GM21381 (cell line): ENCODE data around the gene EPB41L4B.

Source experiments
- ATAC-seq: cut with Tn5 transposase; IDR thresholded peaks from one replicate; pipeline ENCODE4 v1.9.1; 2021; ENCODE audit warnings: mild to moderate bottlenecking, moderate library complexity; ENCODE audit not compliant: unreplicated experiment

EPB41L4B gene

DNA sequence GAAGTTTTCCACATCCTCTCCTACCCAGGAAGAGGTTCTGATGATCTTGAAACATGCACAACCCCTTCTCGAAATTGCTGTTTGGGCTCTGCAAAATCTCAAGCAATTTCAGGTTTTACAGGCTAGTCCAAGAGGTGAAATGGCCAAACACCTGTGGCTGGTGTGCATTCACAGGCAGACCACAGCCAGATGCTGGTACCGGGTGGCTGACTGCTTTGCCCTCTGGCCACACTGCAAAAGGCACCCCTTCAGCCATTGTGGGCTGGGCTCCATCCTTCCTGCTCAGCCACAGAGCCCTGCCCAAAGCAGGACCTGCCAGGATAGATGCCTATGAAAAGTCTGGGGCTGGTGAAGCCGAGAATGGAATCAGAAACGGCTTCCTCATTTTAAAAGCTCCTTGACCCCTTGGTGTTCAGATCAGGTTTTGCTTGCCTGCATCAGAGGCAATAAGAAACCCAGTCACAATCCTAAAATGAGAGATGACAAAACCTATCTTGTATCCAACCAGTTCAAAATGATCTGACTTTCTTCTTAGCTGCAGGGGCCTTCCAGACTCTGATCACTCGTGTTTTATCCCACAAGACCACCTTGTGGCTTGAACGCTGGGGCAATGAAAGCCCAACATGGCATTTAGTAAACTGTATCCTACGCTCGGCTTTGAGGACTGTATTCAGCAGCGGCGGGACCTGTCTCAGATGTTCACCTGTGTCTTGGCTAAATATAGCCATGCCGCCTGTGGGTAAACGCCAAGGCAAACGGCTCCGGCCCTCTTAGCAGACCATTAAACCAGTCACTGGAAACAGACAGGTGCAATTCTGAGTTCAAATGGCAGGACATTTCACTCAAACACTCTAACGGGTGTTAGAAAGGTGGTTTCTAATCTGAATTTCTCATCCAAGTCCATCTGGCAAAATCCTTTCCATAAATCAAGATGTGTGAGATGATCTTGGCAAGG, 49.6 kb downstream of the EPB41L4B start:
- no peak for ATAC-seq

DNA sequence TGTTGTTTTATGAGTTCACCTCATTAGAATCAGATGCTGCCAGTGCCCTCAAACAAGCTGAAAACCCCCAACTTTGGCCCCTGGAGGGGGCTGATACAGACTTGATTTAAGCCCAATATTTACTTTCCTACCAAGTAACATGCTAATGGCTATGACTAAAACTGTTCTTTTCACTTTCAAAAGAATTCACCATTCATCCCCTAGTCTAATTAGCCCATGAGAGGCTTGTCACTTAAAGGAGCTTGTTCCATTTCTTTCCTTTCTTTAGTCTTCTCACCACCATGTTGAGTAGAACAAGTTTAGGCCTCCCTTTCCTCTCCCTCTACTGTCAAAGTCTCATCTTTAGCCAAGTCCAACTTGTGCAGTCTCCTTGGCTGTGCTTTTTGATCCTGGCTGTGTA, 50.4 kb downstream of the EPB41L4B start:
- no peak for ATAC-seq

DNA sequence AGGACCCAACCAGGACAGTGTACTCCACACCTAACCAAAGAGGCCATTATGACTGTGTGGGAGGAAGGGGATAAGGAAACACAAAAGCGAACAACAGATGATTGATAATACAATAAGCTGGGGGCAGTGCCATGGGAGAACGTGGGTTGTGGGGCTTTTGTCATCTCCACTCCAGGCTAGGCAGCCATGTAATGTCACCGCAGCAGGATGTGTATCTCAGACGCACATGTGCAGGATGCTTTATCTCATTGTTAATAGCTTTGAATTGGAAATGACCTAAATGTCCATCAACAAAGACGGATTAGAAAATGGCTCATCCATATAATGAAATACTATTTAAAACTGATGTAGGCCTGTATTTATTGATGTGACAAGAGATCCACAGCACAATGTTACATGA, 51.0 kb downstream of the EPB41L4B start:
- no peak for ATAC-seq

DNA sequence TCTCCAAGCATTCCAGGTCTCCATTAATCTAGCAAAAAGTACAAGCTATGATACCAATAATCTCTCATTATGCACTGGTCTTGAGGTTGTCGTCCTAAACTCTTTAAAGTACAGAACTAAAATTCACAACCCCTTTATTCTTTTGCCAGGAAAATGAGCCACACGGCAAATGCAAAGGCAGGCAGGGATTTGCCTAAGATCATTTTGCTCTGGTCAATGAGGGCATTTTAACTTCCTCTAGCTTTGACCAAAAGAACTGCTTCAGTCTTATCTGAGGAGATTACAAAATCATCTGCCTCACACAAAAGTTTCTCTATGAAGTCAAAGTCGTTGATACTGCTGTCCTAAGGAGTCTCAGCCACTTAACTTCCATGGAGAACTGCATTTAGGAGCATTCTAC, 51.8 kb downstream of the EPB41L4B start:
- no peak for ATAC-seq

DNA sequence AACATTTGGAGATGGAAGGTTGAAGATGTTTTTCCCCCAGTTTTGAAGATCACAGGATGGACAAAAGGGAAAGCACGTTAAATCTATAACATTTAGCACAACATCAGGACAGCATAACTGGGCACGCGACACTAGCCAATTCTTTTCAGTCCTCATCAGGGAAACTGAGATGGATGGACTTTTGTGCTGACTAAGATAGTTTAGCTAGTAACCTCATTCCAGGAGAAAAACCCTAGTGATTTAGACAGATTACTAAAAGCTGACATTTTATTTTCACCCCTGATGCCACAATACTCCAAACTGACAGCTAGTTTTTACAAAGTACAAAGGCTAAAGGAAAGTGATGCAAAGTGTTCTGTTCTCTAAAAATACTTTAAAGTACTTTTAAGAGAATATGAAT, 53.3 kb downstream of the EPB41L4B start:
- ATAC-seq, result no peak

DNA sequence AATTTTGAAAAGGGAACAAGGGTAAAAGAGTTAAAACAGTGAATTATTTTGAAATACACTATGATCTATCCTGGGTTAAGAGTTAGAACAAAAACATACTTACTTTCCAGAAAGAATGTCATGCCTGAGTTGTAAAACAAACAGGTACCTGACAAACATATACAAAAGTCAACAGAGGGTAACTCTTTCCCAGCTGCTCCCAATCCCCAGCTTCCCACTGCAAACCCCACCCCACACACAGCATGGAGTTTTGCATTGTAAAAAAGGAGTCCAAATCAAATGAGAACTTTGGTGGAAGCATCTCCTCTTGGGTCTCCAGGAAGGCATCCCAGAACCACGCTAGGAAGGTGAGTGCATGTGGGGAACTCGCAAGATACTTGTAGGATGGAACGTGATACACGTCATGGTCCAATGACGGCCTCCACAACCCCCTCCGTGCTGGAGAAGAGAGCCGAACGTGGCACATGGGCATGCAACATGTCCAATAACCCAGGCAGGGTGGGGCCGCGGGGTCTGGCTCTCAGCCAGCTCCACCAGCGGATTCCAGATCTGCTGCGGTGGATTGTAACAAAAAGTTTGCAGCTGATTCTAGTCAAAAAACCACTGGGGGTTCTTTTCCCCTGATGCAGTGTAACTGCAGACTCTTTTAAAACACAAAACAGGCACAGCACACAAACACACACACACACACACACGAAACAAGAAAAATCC, 55.8 kb downstream of the EPB41L4B start:
- ATAC-seq, result no peak

DNA sequence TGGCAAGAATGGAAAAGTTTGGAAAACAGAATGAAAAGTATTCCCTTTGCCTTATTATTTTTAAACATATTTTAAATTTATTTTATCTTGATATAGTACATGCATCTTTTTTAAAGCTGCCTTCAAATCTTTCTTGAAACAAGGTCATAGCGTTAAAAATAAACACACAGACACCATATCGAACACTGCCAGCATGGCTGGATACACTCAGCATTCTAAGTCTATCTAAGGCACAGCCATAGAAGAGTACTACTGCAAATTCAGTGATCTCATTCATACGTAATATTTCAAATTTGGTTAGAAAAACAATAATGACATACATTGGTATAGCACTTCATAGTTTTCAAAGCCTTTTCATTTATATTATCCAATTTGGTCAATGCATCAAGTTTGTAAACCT, 57.5 kb downstream of the EPB41L4B start:
- ATAC-seq, result no peak

DNA sequence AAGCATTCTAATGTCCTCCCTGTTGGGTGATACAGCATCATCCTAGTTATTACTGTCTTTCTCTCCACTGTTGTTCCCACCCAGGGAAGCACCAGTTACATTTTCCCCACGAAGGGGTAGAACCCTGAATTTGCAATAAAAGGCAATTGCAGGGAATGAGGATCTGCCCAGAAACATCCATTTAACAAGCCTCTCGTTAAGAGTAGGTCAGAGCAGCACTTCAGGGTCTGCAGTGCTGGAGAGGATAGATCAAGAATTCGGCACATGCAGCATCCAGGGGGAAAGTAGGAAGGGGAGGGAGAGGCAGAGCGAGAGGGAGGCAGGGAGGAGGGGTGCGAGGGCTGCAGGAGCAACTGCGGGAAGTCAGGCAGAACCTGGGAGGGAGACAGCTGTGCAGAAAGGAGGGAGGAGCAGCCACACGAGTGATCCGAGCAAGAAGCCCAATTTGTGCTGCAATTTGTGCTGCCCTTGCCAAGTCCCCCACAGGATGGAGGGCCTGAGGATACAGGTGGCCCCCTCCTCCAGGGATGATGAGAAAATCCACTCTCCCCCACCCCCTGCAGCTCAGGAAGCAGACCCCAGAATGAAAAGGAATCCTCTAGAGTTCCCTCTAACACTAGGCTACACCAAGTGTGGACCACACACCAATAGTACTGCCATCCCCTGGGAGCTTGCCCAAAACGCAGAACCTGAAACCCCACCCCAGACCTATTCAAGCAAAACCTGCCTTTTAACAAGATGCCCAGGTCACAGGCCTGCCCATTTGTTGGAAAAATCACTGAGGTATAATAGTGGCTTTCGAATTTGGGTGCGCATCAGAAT, 62.2 kb downstream of the EPB41L4B start:
- ATAC-seq, result no peak

DNA sequence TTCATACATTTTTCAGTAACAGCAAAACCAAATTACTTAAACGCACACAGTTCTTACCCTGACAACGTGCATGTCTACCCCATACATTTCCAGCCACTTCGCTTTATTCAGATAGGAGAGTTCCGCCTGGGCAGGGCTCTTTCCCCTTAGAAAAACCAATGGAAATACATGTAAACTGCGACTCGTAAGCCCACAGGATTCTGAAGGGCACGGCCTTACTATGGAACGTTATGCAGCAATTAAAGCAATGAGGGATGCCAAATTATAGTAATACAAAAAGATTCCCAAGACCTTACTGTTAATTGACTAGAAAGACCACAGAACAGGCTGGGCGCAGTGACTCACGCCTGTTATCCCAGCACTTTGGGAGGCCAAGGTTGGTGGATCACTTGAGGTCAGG, 64.5 kb downstream of the EPB41L4B start:
- ATAC-seq, result no peak

DNA sequence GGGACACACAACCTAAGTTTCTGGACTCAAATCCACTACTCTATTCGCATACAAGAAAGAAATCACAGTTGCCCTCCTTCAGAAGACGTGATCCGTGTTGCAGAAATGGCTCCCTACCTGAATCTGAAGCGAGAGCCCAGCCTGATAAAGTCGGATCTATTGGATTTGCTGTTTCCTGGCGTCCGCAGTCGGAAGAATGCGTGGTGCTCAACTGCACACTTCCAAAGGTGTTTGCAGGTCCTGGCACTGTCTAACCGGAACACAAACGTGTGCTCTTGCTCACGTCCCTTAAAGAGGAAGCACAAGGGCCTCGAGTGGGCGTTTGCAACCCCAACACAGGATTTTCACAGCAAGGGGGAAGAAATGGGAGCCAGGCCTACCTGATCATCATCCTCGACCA, 65.5 kb downstream of the EPB41L4B start:
- ATAC-seq, result no peak

DNA sequence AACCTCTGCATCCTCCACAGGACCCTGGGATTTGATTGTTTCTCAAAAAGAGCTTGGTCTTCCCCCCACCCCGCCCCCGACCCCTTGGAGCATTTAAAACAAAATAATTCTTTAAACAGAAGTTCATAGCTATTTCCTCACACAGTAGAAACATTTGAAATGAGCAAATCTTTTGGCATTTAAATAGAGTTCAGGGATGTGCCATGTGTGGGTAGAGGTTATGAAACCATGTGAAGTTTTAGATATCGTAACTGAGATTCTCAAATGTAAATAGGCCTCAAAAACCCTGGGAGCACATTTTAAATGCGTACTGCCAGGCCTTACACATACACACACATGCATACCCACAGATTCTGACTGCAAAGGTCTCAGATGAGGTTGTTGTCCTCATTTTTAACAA, 66.5 kb downstream of the EPB41L4B start:
- ATAC-seq, result no peak

DNA sequence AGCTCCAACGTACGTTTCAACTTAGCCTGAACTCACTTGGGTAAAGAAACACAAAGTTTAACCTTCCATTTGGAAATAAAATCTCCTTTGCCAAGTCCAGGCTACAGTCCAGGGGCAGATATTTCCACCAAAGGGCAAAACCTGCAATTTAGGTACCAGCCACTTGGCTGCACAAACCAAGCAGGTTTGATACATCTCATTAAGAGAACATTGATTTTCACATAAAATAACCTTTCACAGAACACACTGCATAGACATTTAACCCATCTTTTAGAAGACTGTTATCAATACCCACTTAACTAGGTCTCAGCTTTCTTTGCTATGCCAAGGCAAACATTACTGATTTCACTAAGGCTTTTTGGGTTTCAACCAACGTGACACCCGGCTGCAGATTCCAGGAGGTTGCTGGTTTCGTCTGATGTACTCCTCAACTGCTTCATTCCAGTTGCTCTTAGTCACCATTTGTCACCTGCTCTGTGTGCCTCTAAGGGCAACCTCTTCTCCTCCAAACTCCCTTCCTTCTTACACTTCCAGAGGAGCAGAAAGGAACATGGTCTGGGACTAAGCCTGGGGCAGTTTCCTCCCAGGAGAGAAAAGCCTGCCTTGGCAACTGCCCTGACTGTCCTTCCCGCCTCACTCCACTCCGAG, 67.1 kb downstream of the EPB41L4B start:
- ATAC-seq, result no peak

DNA sequence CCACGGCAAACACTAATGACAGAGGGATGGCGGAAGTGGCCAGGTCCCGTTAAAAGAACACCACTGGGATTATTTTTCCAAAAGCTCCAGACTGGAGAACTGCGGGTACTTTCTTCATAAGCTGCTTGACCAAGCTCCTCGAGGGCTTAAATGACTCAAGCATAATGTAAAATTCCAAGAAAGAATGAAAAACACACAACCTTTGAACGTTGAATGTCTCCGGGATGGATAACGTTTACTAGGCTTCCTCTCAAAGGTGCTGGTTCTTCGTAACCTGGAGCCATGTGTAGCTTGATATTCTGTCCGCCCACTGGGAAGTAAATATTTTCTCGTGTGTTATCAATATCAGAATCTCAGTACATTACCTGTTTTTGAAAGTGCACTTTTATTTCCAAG, 67.6 kb downstream of the EPB41L4B start:
- no peak for ATAC-seq

DNA sequence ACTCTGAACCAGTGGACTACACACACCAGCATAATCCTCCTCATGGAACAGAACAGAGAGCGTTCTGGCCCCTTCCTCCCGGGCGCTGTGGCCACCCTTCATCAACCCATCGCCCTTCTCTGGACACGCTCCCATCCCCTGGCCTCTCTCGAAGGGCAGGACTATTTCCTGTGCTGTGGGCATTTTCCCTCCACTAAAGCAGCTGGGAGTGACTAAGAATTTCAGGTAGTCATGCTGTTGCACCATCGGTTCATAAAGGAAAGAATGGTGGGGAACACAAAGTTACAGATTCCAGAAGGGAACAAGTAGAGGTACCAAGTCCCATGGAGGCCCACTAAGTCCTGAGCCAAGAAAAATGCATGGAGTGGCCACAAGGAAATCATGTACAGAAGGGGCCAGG, 68.6 kb downstream of the EPB41L4B start:
- no peak for ATAC-seq

DNA sequence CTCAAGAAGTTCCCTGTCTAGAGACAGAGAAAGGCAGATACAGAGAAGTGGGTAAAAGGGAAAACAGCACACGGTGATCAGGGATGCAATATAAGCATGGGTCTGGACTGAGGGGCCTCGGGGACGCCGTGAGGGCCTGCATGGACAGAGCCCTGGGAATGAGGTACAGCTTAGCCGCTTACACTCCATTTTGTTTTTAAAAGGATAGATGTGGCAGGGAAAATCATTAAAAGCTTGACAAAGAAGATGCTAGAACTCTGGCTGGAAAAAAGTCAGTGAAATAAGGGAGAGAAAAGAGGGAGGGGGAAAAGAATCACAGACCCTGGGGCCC, 69.1 kb downstream of the EPB41L4B start:
- no peak for ATAC-seq

DNA sequence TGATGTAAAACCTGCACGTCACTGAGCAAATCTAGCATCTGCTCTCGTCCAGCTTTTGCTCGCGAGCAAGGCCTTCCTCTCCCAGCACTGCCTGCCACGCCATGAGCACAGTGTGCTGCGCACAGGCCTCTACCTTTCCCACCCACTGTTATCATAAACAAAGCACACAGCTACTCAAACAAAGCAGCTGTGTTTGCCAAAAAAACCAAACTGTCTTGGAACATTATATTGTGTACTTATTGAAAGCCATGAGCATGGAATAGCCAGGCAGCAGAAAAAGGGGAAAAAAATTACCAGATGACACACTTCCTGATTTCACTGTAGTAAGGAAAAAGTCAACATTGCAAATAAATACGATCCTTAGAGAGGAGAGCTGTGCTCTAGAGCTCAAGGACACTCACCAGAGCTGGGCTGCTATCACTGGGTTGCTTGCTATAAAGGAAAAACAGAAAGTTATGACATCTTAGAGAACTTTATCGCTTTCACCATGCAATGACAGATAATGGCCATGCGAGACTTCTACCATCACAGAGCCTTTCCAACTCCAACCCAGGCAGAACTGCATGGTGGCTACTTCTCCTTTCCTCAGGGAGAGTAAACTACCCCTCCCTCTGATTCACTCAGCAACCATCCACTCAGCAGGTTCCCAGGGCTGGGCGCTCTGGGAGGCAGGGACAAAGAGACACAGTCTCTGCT, 69.6 kb downstream of the EPB41L4B start:
- ATAC-seq, result no peak

DNA sequence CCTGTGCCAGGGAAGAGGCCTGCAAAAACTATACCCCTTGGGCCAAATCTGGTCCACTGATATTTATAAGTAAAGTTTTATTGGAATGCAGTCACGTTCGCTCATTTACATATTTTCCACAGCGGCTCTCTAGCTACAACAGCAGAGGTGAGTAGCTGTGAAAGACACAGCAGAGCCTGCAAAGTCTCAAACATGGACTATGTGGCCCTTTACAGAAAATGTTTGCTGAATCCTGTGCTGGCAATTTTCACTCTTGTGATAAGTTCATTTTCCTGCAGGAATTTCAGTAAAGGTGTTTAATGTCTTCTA, 70.1 kb downstream of the EPB41L4B start:
- no peak for ATAC-seq

DNA sequence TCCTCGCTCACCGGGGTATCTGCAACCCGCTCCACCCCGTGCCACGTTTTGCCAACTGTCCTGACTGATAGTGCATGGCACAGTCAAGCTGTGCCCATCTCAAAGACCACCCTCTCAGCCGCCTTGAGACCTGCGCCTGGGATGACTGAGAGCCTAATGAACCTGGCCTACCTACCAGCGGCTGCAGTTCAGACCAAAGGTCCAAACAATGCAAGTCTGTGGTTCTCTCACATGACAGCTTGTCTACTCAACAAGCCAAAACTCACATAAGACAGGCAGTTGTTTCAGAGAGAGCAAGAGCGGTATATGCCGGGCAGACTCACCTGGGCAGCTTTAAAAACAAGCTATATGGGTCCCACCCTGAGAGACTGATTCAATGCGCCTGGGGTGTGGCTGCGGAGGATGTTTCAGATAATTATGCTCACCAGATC, 70.5 kb downstream of the EPB41L4B start:
- no peak for ATAC-seq

DNA sequence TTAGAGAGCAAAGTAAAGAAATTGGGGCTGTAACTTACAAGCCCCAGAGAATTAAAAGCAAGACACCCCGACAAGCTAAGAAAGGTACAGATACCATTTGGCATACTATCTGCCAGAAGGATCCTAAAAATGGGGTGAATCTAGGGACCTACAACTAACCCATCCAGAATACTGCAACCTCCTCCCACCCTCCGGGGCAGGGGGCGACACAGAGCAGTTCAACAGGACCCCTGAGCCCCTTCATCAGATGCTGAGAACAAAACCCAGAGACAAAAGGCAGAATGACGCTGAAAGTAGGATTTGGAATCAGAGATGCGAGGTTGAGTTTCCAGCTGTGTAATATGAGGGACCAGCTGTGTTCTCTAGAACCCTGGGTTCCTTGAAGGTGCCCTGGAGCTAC, 71.2 kb downstream of the EPB41L4B start:
- no peak for ATAC-seq

DNA sequence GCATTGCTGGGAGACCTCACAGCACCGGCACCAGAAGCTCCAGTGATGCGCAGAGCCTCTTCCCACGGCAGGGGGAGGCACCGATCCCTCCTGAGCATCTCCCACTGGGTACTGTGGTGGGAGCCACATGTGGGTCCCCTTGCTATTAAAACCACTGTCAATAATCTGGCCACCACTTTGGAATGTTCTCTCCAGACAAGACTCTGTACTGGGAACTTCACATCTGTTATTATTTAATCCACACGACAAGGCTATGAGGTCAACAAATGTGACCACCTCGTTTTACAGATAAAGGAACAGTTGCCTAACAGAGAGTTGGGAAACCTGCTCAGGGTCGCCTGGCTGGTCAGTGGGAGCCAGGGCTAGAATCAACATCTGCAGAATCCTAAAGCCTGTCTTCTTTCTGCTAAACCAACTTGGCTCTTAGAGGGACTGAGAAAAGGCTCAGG, 72.7 kb downstream of the EPB41L4B start:
- ATAC-seq, result no peak

DNA sequence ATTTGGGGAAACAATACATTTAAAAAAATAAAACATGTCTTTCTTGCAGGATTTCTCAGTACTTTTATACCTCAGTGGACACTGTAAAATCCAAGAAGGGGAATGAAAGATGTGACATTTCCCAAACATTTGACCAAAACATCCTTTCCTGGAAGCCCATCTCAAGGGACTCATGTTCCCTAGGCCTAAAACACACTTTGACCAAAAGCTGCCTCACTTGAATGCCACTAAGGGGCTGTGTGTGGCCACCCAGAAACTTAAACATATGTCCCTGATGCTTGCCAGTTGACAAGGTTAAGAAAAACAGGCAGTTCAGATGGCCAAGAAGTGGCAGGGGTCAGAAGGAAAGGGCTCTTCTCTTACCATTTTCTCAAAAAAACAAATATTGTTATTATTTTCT, 73.6 kb downstream of the EPB41L4B start:
- no peak for ATAC-seq
